ENCODE measurements around the gene KLK14.

DNA sequence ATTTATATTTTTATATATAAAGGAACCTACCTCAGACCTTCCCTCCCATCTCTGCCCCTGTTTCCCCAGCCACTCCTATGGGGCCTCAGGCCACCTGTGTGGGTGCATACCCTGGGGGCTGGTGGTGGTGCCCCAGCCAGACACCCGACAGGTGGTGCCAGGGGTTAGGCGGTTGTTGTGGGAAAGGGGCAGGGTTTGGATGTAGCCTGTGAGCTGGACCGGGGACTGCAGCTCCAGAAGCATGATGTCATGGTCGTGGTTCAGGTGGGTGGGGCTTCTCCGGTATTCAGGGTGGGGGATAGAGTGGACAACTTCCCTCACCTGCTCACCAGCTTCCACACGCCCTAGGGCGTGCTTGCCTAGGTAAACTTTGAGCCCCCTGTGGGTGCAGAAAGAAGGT is 23.0 kb downstream of the KLK14 start:
- TF ChIP-seq, protein P1, sequence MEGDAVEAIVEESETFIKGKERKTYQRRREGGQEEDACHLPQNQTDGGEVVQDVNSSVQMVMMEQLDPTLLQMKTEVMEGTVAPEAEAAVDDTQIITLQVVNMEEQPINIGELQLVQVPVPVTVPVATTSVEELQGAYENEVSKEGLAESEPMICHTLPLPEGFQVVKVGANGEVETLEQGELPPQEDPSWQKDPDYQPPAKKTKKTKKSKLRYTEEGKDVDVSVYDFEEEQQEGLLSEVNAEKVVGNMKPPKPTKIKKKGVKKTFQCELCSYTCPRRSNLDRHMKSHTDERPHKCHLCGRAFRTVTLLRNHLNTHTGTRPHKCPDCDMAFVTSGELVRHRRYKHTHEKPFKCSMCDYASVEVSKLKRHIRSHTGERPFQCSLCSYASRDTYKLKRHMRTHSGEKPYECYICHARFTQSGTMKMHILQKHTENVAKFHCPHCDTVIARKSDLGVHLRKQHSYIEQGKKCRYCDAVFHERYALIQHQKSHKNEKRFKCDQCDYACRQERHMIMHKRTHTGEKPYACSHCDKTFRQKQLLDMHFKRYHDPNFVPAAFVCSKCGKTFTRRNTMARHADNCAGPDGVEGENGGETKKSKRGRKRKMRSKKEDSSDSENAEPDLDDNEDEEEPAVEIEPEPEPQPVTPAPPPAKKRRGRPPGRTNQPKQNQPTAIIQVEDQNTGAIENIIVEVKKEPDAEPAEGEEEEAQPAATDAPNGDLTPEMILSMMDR (IDR thresholded peaks at IDR 0.05) = no peak
- no peak for TF ChIP-seq POLR2A (IDR thresholded peaks at IDR 0.05)
- no peak for TF ChIP-seq POLR2AphosphoS5 (IDR thresholded peaks at IDR 0.05)
